H9 (cell line): Measurements from ENCODE around the gene PRCD. TPM values are rescaled to one million over a fixed set of nuclear protein-coding genes. Genes with fewer than 3 reads are reported as not detected.
A peak's percentile ranks its signal among the peaks of the same experiment; 100 is the strongest.

Source experiments
- DNase-seq: peaks from one replicate; pipeline ENCODE4 v3.0.0-alpha.2; 2017
- H2AFZ ChIP-seq: one replicate; pipeline ENCODE4 v1.6.1; 2013; ENCODE audit warnings: mild to moderate bottlenecking, low read length, control low read depth, moderate library complexity
- H2AK5ac ChIP-seq: 2 replicates; pipeline ENCODE4 v1.6.1; 2013; ENCODE audit warnings: low read length, control low read depth, mixed read lengths; ENCODE audit not compliant: insufficient read length
- H2BK120ac ChIP-seq: one replicate; pipeline ENCODE4 v1.6.1; 2013; ENCODE audit warnings: low read depth, mild to moderate bottlenecking, low read length, control low read depth, inconsistent platforms; ENCODE audit not compliant: poor library complexity, severe bottlenecking
- H2BK12ac ChIP-seq: 2 replicates; pipeline ENCODE4 v1.6.1; 2013; ENCODE audit warnings: low read length, control low read depth, mixed read lengths, low read depth; ENCODE audit not compliant: insufficient read length
- H2BK15ac ChIP-seq: 2 replicates; pipeline ENCODE4 v1.6.1; 2013; ENCODE audit warnings: low read depth, low read length, control low read depth
- H2BK20ac ChIP-seq: one replicate; pipeline ENCODE4 v1.6.1; 2013; ENCODE audit warnings: low read depth, mild to moderate bottlenecking, low read length, control low read depth, inconsistent platforms; ENCODE audit not compliant: poor library complexity, severe bottlenecking
- H2BK5ac ChIP-seq: 2 replicates; pipeline ENCODE4 v1.6.1; 2013; ENCODE audit warnings: low read length, control low read depth, mixed read lengths; ENCODE audit not compliant: insufficient read length
- H3K14ac ChIP-seq: 2 replicates; pipeline ENCODE4 v1.6.1; 2013; ENCODE audit warnings: low read length, control low read depth; ENCODE audit not compliant: insufficient read depth
- H3K18ac ChIP-seq: 2 replicates; pipeline ENCODE4 v1.6.1; 2013; ENCODE audit warnings: low read depth, mild to moderate bottlenecking, mixed read lengths, low read length, control low read depth; ENCODE audit not compliant: insufficient read length
- H3K23ac ChIP-seq: 2 replicates; pipeline ENCODE4 v1.6.1; 2013; ENCODE audit warnings: low read length, control low read depth, mixed read lengths, low read depth; ENCODE audit not compliant: insufficient read length
- H3K23me2 ChIP-seq: 2 replicates; pipeline ENCODE4 v1.6.1; 2013; ENCODE audit warnings: low read depth, mild to moderate bottlenecking, mixed read lengths, low read length, control low read depth; ENCODE audit not compliant: insufficient read length, poor library complexity, severe bottlenecking
- H3K27ac ChIP-seq: 2 replicates; pipeline ENCODE4 v1.5.1; 2013; ENCODE audit warnings: low read length, control low read depth, mixed read lengths, low read depth; ENCODE audit not compliant: insufficient read length
- H3K27me3 ChIP-seq: 2 replicates; pipeline ENCODE4 v1.6.1; 2013; ENCODE audit warnings: low read length, control low read depth, inconsistent platforms; ENCODE audit not compliant: insufficient read depth
- H3K4ac ChIP-seq: 2 replicates; pipeline ENCODE4 v1.6.1; 2013; ENCODE audit warnings: low read depth, mild to moderate bottlenecking, control low read depth, inconsistent platforms, low read length, moderate library complexity
- H3K4me1 ChIP-seq: 2 replicates; pipeline ENCODE4 v1.6.1; 2013; ENCODE audit warnings: low read length, control low read depth, inconsistent platforms; ENCODE audit not compliant: insufficient read depth
- H3K4me2 ChIP-seq: 2 replicates; pipeline ENCODE4 v1.6.1; 2013; ENCODE audit warnings: low read length, control low read depth, mixed read lengths; ENCODE audit not compliant: insufficient read length, insufficient read depth
- H3K56ac ChIP-seq: 2 replicates; pipeline ENCODE4 v1.6.1; 2013; ENCODE audit warnings: low read depth, mild to moderate bottlenecking, mixed read lengths, low read length, control low read depth; ENCODE audit not compliant: insufficient read length
- H3K79me1 ChIP-seq: 2 replicates; pipeline ENCODE4 v1.6.1; 2013; ENCODE audit warnings: low read depth, mild to moderate bottlenecking, moderate library complexity, low read length, control low read depth, inconsistent platforms; ENCODE audit not compliant: insufficient read depth, poor library complexity, severe bottlenecking
- H3K79me2 ChIP-seq: 2 replicates; pipeline ENCODE4 v1.6.1; 2013; ENCODE audit warnings: low read length, control low read depth, inconsistent platforms; ENCODE audit not compliant: insufficient read depth
- H3K9ac ChIP-seq: 2 replicates; pipeline ENCODE4 v1.6.1; 2013; ENCODE audit warnings: low read length, control low read depth, mixed read lengths; ENCODE audit not compliant: insufficient read length; ENCODE audit errors: extremely low read depth
- H3K9me3 ChIP-seq: one replicate; pipeline ENCODE4 v1.6.1; 2013; ENCODE audit warnings: low read depth, low read length, inconsistent platforms; ENCODE audit not compliant: control insufficient read depth
- H3T11ph ChIP-seq: one replicate; pipeline ENCODE4 v1.6.1; 2013; ENCODE audit warnings: mild to moderate bottlenecking, low read length, control low read depth, inconsistent platforms
- H4K20me1 ChIP-seq: one replicate; pipeline ENCODE4 v1.6.1; 2013; ENCODE audit not compliant: control insufficient read depth, insufficient read length, insufficient read depth
- H4K5ac ChIP-seq: 2 replicates; pipeline ENCODE4 v1.6.1; 2013; ENCODE audit warnings: low read depth, mild to moderate bottlenecking, mixed read lengths, low read length, control low read depth; ENCODE audit not compliant: insufficient read length
- H4K8ac ChIP-seq: replicated peaks from 2 replicates; pipeline ENCODE4 v1.6.1; 2013; ENCODE audit warnings: low read length, control low read depth, mixed read lengths, low read depth; ENCODE audit not compliant: insufficient read length
- H4K91ac ChIP-seq: 2 replicates; pipeline ENCODE4 v1.6.1; 2013; ENCODE audit warnings: low read depth, mild to moderate bottlenecking, moderate library complexity, mixed read lengths, low read length, control low read depth; ENCODE audit not compliant: insufficient read length
- H3K27ac Mint-ChIP-seq, 3 experiments: 2 replicates in 2 of 3; 3 replicates in 1 of 3; pipeline ENCODE4 v1.8.0; 2020 to 2021; ENCODE audit warnings: mixed read lengths in 3 of 3, mild to moderate bottlenecking in 1 of 3, moderate library complexity in 1 of 3
- H3K27me3 Mint-ChIP-seq: 2 replicates; pipeline ENCODE4 v1.8.0; 2021; ENCODE audit warnings: low read depth, mild to moderate bottlenecking, moderate library complexity, mixed read lengths
- H3K36me3 Mint-ChIP-seq, 3 experiments: 2 replicates in 2 of 3; 3 replicates in 1 of 3; pipeline ENCODE4 v1.8.0; 2020 to 2021; ENCODE audit warnings: low read depth in 3 of 3, mixed read lengths in 3 of 3; ENCODE audit not compliant: insufficient read depth in 1 of 3
- H3K4me1 Mint-ChIP-seq, 2 experiments: 2 replicates each; pipeline ENCODE4 v1.8.0; 2020; ENCODE audit warnings: mixed read lengths in 2 of 2
- H3K4me3 Mint-ChIP-seq, 2 experiments: 2 replicates in 1 of 2; 3 replicates in 1 of 2; pipeline ENCODE4 v1.8.0; 2020 to 2021; ENCODE audit warnings: mild to moderate bottlenecking in 2 of 2, mixed read lengths in 2 of 2, moderate library complexity in 1 of 2
- H3K9me3 Mint-ChIP-seq, 2 experiments: 2 replicates in 1 of 2; 3 replicates in 1 of 2; pipeline ENCODE4 v1.8.0; 2020; ENCODE audit warnings: mild to moderate bottlenecking in 2 of 2, mixed read lengths in 2 of 2, moderate library complexity in 1 of 2
- WGBS: extraction: QIAGEN DNeasy Blood & Tissue Kit; methylation state at CpG from one replicate; pipeline ENCODE4 v1.1.7; 2013; ENCODE audit warnings: missing lambda C conversion rate, low lambda C conversion rate, mixed read lengths; ENCODE audit not compliant: insufficient read length; ENCODE audit errors: extremely low coverage; 5-methylcytosine and 5-hydroxymethylcytosine counted together
- total RNA-seq: library from RNA; stranded (reverse); gene quantifications from 2 replicates; pipeline ENCODE4 v1.2.1, GENCODE V29; 2021
- TF ChIP-seq, protein P1 (sequence below): fragments of 200-600 bp; sonication (generic); conservative IDR thresholded peaks from 3 replicates; pipeline ENCODE4 v1.8.0; 2021; ENCODE audit warnings: antibody characterized with exemption, mild to moderate bottlenecking

PRCD gene
- total RNA-seq, 1 experiment from 2014 or later, result 0.46 TPM

DNA sequence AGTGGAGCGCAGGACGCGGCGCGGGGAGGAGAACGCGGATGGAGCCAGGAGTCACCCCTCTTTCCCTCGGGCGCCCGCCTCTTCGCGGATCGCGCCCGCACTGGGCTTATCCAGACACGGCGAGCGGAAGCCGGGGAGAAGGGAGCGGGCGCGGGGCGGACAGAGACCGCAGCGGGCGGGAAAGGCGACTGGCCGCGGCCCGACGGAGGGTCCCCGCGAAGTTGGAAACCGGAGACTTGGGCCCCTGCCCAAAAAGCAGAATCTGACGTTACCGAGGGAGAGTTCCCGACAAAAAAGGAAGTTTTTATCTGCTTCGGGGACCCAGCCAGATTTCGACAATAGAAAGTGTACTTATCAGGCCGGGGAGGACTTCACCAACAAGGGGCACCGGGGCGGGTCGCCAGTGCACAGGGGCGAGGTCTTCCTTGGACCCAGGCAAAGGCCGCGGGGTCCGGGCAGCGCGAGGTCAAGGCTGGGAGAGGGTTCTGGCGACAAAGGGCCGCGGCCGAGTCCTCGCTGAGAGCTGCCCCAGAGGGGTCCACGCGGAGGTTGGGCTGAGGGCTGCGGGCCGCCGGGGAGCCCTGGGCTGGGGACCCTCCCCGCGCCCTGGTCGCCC, 45.3 kb downstream of the PRCD start:
- no peaks in the 10 kb centered on the region for H3K79me1 ChIP-seq
- H3K14ac ChIP-seq, result no peak overlapping the region; the same call in 1 of the 2 replicates
- no peak overlapping the region for H4K5ac ChIP-seq
- Mint-ChIP-seq H3K27me3 (peaks cover 76% of the 10 kb centered on the region), H3K4me3 (peak overlapping the region; percentile 59 to 80), H3K9me3 (peaks cover 2 to 7% of the 10 kb centered on the region in 2 experiments; a peak in 3 of 5 replicates), H3K36me3 (no peaks in the 10 kb centered on the region; a peak in 1 of 7 replicates), H3K4me1 (peaks cover 29 to 41% of the 10 kb centered on the region in 2 experiments), H3K27ac (no peak overlapping the region)
- no peak overlapping the region for H2BK12ac ChIP-seq
- H3K4ac ChIP-seq, result no peak overlapping the region
- peaks cover 2% of the 10 kb centered on the region for H4K20me1 ChIP-seq
- H4K8ac ChIP-seq, result no peak overlapping the region
- no peak overlapping the region for H3K23ac ChIP-seq
- H2BK120ac ChIP-seq, result no peak overlapping the region
- no peak overlapping the region for H3K18ac ChIP-seq
- no peak overlapping the region for H3K56ac ChIP-seq
- H3K79me2 ChIP-seq, result no peaks in the 10 kb centered on the region
- no peak overlapping the region for H3K9ac ChIP-seq
- H3K4me2 ChIP-seq, result peak overlapping the region; percentile 67
- no peak overlapping the region for H2BK15ac ChIP-seq
- peaks cover 11% of the 10 kb centered on the region for H3K23me2 ChIP-seq
- peaks cover 36% of the 10 kb centered on the region; the same call in 1 of the 2 replicates for H3K27me3 ChIP-seq
- H3K9me3 ChIP-seq, result no peaks in the 10 kb centered on the region
- no peaks in the 10 kb centered on the region; the same call in 1 of the 2 replicates for H3K4me1 ChIP-seq
- WGBS, result no CpG with 5 or more reads among the region's 62 CpGs
- H4K91ac ChIP-seq, result no peak overlapping the region
- TF ChIP-seq, protein P1, sequence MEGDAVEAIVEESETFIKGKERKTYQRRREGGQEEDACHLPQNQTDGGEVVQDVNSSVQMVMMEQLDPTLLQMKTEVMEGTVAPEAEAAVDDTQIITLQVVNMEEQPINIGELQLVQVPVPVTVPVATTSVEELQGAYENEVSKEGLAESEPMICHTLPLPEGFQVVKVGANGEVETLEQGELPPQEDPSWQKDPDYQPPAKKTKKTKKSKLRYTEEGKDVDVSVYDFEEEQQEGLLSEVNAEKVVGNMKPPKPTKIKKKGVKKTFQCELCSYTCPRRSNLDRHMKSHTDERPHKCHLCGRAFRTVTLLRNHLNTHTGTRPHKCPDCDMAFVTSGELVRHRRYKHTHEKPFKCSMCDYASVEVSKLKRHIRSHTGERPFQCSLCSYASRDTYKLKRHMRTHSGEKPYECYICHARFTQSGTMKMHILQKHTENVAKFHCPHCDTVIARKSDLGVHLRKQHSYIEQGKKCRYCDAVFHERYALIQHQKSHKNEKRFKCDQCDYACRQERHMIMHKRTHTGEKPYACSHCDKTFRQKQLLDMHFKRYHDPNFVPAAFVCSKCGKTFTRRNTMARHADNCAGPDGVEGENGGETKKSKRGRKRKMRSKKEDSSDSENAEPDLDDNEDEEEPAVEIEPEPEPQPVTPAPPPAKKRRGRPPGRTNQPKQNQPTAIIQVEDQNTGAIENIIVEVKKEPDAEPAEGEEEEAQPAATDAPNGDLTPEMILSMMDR, result no peak
- peak; percentile 52 for DNase-seq
- H3K27ac ChIP-seq, result no peak overlapping the region
- no peak overlapping the region for H2AFZ ChIP-seq
- no peak overlapping the region for H3T11ph ChIP-seq
- no peak overlapping the region for H2BK5ac ChIP-seq
- no peak overlapping the region for H2AK5ac ChIP-seq
- H2BK20ac ChIP-seq, result no peak overlapping the region
